Embryonic facial prominence (tissue), 1 donor: ENCODE data around the gene CCDC102A.
"Not testable (repeated sequence)": the region's sequence is repeated elsewhere in the genome, so short reads cannot be mapped to it uniquely, and the experiment has no call there.

Source experiments
- DNase-seq: peaks from one replicate; pipeline ENCODE4 v3.0.0-alpha.2; 2016; ENCODE audit errors: extremely low spot score

The CCDC102A gene

DNA sequence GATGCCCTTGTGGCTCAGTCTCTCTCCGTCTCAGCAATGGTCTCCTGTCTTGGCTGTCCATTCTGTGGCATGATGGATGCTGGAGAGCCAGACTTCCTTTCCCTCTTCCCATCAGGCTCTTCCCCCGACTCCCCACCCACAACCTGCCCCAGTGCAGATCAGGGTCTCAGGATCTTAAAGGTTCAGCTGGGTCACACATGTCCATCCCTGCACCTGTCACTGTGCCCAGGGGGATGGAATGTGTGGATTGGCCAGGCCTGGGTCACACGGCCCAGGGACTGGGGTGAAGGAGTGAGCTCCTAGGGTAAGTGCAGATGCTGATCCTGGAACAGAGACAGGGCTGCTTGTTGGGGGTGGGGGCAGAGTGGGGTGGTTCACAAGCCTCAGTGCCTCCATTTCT lies 29.1 kb upstream of the CCDC102A start:
- no peak for DNase-seq

DNA sequence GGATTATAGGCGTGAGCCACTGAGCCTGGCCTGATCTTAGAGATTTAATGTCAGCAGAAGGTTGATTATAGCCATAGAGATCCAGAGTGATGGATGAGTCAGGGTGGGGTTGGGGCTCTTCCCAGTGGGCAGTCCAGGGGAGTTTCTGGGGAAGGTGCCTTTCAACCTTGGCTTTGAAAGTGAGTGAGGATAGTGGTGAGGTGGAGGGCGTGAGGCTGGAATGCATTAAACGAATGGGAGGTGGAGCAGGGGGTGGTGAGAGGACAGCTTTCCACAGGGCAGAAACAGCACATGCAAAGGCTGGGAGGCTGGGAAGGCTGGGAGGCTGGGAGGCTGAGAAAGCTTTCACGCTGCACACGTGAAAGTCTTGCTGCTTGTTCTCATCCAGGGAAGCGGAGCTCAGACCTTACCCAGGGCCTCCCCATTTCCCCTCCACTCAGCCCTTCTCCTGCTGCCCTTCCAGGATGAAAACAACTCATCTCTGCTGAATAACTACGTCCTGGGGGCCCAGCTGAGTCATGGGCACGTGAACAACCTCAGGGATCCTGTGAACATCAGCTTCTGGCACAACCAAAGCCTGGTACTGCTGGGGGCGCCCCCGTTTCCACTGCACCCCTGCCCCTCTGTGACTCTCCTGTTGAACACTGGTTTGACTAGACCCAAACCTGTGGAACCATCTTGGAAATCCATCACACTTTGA lies 28.4 kb upstream of the CCDC102A start:
- no peak for DNase-seq

DNA sequence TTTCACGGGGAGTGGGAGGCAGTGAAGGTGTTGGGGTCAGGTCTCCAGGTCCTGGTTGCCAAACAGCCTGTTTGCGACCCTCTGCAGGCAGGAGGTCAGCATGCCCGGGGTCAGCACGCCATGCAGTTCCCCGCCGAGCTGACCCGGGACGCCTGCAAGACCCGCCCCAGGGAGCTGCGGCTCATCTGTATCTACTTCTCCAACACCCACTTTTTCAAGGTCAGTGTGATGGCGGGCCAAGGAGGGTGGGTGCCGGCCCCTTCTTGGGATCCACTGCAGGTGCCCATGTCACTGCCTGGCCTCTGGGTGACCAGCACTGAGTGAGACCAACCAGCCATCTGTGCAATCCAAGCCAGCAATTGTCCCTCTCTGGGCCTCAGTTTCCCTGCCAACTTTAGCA lies 27.4 kb upstream of the CCDC102A start:
- no peak for DNase-seq

DNA sequence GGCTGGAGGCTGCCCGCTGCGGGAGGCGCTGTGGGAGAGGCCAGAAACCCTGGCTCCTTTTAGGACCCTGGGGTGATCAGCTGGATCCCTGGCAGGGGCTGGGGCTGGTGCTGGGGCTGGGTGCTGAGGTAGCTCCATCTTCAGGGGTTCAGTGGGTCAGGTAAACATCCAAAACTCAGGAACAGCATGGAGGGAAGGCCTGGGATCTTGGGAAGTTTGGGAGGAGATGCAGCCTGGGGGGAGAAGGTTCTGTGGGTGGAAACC lies 27.0 kb upstream of the CCDC102A start:
- DNase-seq, result no peak

DNA sequence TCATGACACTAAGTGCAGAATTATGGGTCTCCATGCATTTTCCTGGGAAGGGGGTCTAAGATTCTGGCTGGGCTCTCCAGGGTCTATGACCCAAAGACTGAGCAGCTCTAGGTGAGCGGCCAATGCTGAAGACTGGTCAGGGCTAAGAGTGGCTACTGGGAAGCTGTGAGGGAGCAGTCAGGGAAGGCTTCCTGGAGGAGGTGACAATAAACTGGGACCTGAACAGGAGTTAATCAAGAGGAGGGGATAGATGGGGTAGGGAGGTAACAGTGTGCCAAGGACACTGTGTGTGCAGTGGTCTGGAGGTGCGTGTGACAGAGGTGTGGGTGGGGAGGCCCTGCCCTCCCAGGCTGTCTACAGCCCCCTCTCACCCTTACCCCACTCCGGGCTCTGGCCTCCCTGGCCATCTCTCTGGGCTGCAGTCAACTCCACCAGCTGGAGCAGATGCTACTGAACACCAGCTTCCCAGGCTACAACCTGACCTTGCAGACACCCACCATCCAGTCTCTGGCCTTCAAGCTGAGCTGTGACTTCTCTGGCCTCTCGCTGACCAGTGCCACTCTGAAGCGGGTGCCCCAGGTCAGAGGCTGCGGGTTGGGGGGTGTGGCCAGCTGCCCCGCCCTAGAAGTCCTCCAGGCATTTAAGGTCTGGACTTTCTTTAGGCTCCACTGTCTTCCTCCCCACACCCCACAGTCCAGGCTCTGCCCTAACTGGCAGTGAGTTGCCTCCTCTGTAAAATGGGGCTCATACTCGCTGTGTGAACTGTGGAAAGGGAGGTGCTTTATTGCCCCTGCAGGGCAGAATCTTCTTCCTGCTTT lies 26.5 kb upstream of the CCDC102A start:
- DNase-seq, result no peak

DNA sequence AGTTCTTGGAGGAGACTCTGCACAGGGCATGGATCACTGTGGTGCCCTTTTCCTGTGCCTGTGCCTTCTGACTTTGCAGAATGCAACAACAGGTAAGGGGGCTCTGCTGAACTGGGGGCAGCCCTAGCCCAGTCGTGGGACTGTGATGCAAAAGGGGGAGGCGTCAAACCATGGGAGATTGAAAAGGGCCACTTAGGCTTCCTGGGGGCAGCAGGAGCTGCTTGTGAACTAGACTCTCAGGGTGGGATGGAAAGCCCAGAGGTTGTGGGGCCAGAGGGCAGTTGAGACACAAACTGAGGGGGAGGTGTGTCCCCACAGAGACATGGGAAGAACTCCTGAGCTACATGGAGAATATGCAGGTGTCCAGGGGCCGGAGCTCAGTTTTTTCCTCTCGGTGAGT lies 25.7 kb upstream of the CCDC102A start:
- DNase-seq, result no peak

DNA sequence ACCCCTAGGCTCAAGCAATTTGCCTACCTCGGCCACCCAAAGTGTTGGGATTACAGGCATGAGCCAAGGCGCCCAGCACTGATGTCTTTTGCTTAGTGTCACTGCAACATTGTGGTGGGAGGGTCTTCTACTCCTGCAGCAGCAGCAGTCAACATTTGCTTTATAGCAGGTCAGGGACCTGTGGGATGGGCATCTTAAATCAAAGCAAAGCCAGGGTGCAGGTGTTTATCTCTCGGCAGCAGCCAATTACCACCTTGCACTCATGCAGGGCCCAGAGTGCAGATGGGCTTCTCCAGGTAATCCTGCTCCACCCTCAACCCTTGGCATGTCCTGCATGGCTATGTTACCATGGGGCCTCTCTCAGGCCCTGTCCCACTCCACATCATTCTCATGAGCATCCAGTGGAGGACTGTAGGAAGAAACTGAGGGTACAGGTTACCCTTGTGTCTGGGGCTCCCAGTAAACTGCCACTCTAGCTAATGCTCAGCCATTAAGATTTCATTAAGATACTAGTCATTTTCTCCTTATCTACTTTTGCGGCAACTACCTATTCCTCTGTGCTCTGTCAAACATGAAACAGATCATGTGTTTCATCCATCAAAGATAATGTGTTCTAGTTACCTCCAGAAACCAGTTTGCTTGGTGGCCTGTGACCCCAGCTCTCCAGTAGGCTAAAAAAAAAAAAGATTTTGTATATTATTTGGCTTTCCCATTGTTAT lies 22.9 kb upstream of the CCDC102A start:
- no peak for DNase-seq

DNA sequence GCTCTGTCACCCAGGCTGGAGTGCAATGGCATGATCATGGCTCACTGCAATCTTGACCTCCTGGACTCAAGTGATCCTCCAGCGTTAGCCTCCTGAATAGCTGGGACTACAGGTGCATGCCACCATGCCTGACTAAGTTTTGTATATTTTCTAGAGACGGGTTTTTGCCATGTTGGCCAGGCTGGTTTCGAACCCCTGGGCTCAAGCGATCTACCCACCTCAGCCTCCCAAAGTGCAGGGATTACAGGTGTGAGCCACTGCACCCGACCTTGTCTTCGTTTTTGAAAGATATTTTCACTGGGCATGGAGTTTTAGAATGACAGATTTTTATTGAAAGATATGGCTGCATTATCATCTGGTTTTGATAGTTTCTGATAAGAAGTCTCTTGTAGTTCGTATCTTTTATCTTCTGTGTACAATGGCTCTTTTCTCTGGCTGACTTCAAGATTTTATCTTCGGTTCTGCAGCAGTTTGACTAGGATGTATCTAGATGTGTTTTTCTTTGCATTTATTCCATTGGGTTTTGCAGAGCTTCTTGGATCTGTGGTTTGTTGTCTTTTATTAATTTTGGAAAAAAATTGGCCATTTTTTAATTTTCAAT lies 20.7 kb upstream of the CCDC102A start:
- DNase-seq, result no peak

DNA sequence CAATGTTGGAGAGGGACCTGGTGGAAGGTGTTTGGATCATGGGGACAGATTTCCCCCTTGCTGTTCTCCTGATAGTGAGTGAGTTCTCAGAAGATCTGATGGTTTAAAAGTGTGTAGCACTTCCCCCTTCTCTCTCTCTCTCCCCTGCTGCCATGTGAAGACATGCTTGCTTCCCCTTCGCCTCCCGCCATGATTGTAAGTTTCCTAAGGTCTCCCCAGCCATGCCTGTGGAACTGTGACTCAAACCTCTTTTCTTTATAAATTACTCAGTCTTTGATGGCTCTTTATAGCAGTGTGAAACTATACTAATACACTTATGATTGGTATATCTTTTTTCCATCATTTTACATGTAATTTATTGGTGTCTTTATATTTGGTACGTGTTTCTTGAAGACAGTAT lies 19.5 kb upstream of the CCDC102A start:
- DNase-seq, result no peak

DNA sequence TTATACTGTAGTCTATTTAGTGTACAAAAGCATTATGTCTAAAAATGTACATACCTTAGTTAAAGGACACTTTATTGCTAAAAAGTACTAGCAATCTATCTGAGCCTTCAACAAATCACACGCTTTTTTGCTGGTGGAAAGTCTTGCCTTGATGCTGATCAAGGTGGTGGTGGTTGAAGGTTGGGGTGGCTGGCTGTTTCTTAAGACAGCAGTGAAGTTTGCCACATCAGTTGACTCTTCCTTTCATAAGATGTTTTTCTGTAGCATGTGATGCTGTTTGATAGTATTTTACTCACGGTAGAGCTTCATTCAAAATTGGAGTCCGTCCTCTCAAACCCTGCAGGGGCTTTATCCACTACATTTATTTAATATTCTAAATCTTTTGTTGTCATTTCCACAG lies 14.7 kb upstream of the CCDC102A start:
- DNase-seq, result no peak

DNA sequence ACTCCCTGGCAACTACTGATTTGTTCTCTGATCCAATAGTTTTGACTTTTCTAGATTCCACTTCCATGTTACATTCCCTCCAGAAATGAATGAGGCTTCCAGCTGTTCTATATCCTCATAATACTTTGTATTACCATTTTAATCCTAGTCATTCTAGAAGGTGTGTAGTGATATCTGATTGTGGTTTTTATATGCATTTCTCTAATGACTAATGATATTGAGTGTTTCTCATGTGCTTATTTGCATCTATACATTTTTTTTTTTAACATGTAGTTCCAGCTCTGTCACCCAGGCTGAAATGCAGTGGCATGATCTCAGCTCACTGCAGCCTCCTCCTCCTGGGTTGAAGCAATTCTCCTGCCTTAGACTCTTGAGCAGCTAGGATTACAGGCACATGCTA lies 13.4 kb upstream of the CCDC102A start:
- DNase-seq, result no peak

DNA sequence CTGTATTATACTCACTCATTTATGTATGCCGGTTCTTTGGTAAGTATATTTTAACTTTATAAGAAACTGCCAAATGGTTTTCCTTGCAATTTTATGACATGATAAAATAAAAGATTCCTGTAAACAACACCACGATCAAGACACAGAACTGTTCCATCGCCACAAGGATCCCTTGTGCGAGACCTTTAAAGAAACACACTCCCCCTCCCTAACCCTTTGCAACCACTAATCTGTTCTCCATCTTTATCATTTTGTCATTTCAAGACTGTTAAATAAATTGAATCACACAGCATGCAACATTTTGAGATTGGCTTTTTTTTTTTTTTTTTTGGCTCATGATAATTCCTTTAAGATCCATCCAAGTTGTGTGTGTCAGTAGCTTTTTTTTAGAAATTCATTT lies 12.0 kb upstream of the CCDC102A start:
- DNase-seq, result no peak

DNA sequence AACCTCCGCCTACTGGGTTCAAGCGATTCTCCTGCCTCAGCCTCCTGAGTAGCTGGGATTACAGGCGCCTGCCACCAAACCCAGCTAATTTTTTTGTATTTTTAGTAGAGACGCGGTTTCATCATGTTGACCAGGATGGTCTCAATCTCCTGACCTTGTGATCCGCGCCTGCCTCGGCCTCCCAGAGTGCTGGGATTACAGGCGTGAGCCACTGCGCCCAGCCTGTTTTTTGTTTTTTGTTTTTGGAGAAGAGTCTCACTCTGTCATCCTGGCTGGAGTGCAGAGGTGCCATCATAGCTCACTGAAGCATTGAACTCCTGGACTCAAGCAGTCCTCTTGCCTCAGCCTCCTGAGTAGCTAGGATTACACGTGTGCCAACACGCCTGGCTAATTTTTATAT lies 11.2 kb upstream of the CCDC102A start:
- DNase-seq, result not testable (repeated sequence)

DNA sequence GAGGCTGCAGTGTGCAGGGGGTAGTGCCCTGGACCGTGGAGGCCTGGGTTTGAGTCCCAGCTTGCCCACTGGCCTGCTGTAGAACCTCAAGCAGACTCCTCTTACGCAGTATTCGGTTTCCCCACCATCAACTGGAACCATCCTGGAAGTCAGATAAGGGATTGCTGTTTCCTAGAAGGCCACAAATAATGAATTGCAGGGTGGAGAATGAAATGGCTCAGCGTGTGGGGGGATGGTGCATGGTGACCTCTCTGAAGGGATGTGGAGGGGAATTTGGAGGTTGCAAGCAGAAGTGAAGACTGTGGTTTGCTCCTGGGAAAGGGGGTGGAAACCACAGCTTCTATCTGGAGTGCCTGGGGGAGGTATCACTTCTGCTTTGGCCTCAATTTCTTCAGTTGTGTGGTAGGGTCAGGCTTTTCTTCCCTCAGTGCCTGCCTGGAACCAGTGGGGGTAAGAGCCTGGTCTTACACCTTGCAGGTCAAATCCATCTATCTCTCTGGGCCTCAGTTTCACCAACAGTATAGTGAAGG lies 7.8 kb upstream of the CCDC102A start:
- DNase-seq, result no peak

DNA sequence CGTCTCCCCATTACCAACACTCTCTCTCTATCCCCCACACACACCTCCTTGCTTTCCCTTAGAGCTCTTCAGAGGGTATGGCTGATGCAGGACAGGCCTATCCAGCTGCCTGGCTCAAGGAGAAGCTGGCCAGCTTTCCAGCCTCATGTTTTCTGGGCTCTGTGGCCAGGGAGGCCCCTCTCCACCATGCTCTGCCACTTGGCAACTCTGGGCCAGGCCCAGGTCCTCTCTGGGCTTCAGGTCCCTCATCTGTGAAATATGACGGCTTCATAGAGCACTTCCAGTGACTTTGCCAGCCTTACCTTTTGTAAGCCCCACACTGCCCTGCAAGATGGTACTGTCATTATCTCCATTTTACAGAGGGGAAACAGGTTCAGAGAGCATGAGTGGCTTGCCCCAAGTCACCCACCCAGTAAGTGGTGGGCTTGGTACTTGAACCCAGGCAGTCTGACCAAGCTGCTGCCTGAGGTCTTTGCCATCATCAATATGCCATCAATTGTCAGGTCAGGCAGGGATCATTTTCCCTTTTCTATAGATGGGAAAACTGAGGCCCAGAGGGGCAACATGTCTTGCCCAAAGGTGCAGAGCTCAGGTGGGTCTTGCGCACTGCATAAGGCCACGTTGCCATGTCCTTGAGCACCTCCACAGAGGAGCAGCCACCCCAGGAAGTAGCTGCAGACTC lies 5.5 kb upstream of the CCDC102A start:
- DNase-seq, result no peak

DNA sequence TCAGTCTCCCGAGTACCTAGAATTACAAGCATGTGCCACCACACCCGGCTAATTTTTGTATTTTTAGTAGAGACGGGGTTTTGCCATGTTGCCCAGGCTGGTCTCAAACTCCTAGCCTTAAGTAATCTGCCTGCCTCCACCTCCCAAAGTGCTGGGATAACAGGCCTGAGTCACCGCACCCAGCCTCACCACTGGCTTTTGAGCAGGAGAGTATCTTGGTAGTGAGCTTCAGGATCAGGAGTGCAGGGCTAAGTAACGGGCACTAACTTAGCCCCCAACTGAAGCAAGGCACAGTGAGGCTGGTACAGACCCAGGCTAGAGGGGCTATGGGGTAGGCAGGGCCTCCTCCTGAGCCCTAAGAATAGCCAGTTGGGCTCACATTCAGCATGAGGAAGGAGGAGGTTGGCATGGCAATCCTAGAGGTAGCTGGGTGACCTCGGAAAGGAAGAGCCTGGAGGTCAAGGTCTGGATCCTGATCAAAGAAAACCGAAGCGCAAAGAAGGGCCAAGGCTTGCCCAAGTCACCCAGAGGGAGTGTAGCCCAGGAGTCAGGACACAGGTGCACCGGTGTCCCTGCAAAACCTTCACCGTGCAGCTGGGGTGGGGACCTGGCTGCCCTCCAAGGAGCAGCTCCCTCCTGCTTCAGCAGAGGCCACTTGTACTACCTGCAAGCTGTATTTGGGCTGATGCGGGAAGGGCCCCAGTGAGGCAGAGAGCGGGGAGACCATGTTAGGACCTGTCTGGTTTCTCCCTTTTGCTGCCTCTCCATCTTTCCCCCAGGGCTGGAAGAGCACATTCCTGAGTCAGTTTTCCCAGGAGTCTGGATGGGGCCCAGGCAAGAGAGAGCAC lies 4.8 kb upstream of the CCDC102A start:
- DNase-seq, result no peak

DNA sequence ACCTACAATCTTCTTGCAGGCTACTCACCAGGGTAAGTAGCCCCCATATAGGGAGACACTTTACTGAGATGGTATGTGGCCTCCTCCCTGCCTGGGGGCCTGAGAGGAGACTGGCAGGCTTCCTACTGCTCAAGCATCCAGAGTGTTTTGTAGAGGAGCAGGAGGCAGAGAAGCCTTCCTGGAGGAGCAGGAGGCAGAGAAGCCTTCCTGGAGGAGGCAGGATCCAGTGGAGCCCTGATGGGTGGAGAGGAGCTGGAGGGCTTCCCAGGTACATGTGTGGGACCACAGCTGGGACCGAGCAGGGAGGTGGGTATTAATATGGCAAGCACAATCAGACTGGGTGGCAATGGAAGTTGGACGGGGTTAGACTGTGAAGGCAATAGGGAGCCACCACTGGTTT lies 4.0 kb upstream of the CCDC102A start:
- DNase-seq, result no peak

DNA sequence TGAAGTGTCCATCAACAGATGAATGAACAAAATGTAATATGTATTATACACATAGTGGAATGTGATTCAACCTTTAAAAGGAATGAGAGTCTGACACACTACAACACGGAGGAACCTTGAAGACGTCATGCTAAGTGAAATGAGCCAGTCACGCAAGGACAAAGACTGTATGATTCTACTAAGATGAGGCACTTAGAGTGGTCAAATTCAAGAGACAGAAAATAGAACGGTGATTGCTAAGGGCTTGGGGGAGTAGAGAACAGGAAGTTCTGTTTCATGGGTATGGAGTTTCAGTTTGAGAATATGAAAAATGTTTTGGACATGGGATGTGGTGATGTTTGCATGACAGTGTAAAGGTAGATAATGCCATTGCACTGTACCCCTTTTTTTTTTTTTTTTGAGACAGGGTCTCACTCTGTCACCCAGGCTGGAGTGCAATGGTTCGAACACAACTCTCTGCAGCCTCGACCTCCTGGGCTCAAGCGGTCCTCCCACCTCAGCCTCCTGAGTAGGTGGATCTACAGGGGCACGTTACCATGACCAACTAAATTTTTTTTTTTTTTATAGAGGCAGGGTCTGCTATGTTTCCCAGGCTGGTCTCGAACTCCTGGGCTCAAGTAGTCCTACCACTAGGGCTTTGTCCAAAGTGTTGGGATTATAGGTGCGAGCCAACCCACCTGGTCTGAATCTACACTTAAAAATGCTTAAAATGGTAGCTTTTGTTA lies 2.9 kb upstream of the CCDC102A start:
- no peak for DNase-seq

DNA sequence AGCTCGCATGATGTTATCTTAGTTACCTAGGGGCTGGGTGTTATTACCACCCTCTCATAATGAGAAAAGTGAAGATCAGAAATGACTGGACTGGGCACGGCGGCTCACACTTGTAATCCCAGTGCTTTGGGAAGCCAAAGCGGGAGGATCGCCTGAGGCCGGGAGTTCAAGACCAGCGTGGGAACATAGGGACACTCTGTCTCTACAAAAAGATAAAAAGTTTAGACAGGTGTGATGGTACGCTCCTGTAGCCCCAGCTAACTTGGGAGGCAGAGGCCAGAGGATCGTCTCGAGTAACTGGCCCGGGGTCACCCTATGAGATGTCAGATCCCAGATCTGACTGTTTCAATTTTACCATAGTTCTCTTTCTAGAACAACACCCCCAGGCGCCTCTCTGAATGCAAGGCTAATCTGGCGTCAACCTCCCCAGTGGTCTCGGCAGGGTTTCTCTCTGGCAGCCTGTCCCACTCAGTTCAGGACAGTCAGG lies 1.9 kb upstream of the CCDC102A start:
- DNase-seq, result no peak
